H1 (cell line): Measurements from ENCODE around the gene CMIP. TPM values are rescaled to one million over a fixed set of nuclear protein-coding genes. Genes with fewer than 3 reads are reported as not detected.

ENCODE experiments used
- CTCF ChIA-PET: fragments of 300-600 bp; sonication (Branson Sonifier 250); formaldehyde crosslinking; loops from one replicate; lab custom pipeline; 2021; ENCODE audit not compliant: partially characterized antibody; lab: Charles Lee
- POLR2A ChIA-PET: fragments of 300-600 bp; sonication (Branson Sonifier 250); formaldehyde crosslinking; loops from one replicate; lab custom pipeline; 2021; ENCODE audit warnings: inconsistent platforms; ENCODE audit not compliant: partially characterized antibody; lab: Charles Lee
- DNase-seq, 2 experiments: peaks; one replicate each; pipeline versions ENCODE4 v3.0.0 to v3.0.0-alpha.2; 2010 to 2022; ENCODE audit warnings: low spot score in 2 of 2, low read depth in 1 of 2, mixed read lengths in 1 of 2
- FAIRE-seq: peaks from 2 replicates; lab custom pipeline; 2011; peaks lifted over from hg19 to GRCh38; lab: Jason Lieb, UNC
- H2AFZ ChIP-seq: 2 replicates; pipeline ENCODE4 v1.8.1; 2012; ENCODE audit warnings: low read length, inconsistent platforms
- H2AK5ac ChIP-seq: 2 replicates; pipeline ENCODE4 v1.6.1; 2013; ENCODE audit warnings: low read depth, low read length
- H2BK120ac ChIP-seq: replicated peaks from 2 replicates; pipeline ENCODE3; 2013; ENCODE audit warnings: low read depth, low read length, inconsistent platforms
- H2BK12ac ChIP-seq: 2 replicates; pipeline ENCODE4 v1.6.1; 2013; ENCODE audit warnings: low read depth, low read length
- H2BK15ac ChIP-seq: 2 replicates; pipeline ENCODE4 v1.6.1; 2013; ENCODE audit warnings: low read length
- H2BK20ac ChIP-seq: 2 replicates; pipeline ENCODE4 v1.6.1; 2013; ENCODE audit warnings: low read length
- H2BK5ac ChIP-seq: 2 replicates; pipeline ENCODE4 v1.6.1; 2013; ENCODE audit warnings: low read depth, low read length
- H3K14ac ChIP-seq: 2 replicates; pipeline ENCODE4 v1.6.1; 2013; ENCODE audit warnings: inconsistent platforms; ENCODE audit not compliant: insufficient read length
- H3K18ac ChIP-seq: 2 replicates; pipeline ENCODE4 v1.6.1; 2013; ENCODE audit warnings: low read length; ENCODE audit errors: extremely low read depth
- H3K23ac ChIP-seq: 2 replicates; pipeline ENCODE4 v1.6.1; 2013; ENCODE audit warnings: inconsistent platforms; ENCODE audit not compliant: insufficient read length
- H3K23me2 ChIP-seq: 2 replicates; pipeline ENCODE4 v1.6.1; 2013; ENCODE audit warnings: low read depth, low read length
- H3K27ac ChIP-seq: 2 replicates; pipeline ENCODE4 v1.6.1; 2011; ENCODE audit warnings: low read depth, low read length, inconsistent platforms
- H3K27me3 ChIP-seq, 4 experiments: replicated peaks in 1 of 4; 1 replicate in 1 of 4; 2 replicates in 3 of 4; pipeline versions ENCODE4 v1.6.1 to v1.8.1; 2011 to 2013; ENCODE audit warnings: low read length in 3 of 4, mild to moderate bottlenecking in 3 of 4, inconsistent platforms in 2 of 4, mixed read lengths in 2 of 4, moderate library complexity in 1 of 4; ENCODE audit not compliant: control insufficient read depth in 3 of 4, insufficient read depth in 3 of 4; ENCODE audit errors: extremely low read depth in 1 of 4
- H3K36me3 ChIP-seq, 4 experiments: 2 replicates each; pipeline versions ENCODE4 v1.6.1 to v1.8.1; 2011 to 2013; ENCODE audit warnings: mild to moderate bottlenecking in 4 of 4, low read length in 3 of 4, moderate library complexity in 2 of 4, control low read depth in 1 of 4, inconsistent platforms in 1 of 4; ENCODE audit not compliant: insufficient read depth in 4 of 4, control insufficient read depth in 2 of 4
- H3K4ac ChIP-seq: replicated peaks from 2 replicates; pipeline ENCODE3; 2013; ENCODE audit warnings: low read length, low read depth, mixed read lengths, inconsistent platforms; ENCODE audit not compliant: insufficient read length
- H3K4me1 ChIP-seq, 4 experiments: replicated peaks in 1 of 4; 1 replicate in 1 of 4; 2 replicates in 3 of 4; pipeline versions ENCODE4 v1.6.1 to v1.8.1; 2011 to 2013; ENCODE audit warnings: low read length in 3 of 4, inconsistent platforms in 2 of 4, mixed read lengths in 1 of 4; ENCODE audit not compliant: insufficient read depth in 4 of 4, control insufficient read depth in 3 of 4
- H3K4me2 ChIP-seq, 2 experiments: 2 replicates each; pipeline versions ENCODE4 v1.6.1 to v1.8.1; 2011 to 2013; ENCODE audit warnings: low read depth in 2 of 2, low read length in 2 of 2, control low read depth in 1 of 2, inconsistent platforms in 1 of 2, mild to moderate bottlenecking in 1 of 2; ENCODE audit not compliant: insufficient read depth in 1 of 2
- H3K4me3 ChIP-seq, 4 experiments: fragments of 200-600, 300-600 bp in 1 of 4; sonication (generic), shearing (Covaris generic), sonication (Bioruptor Twin) in 1 of 4; 2 replicates each; pipeline versions ENCODE4 v1.5.1 to v1.8.1; 2011 to 2016; ENCODE audit warnings: low read length in 4 of 4, low read depth in 3 of 4, control low read depth in 2 of 4, inconsistent platforms in 2 of 4, mild to moderate bottlenecking in 2 of 4, mixed read lengths in 1 of 4, moderate library complexity in 1 of 4; ENCODE audit not compliant: insufficient read depth in 2 of 4; ENCODE audit errors: extremely low read depth in 1 of 4
- H3K56ac ChIP-seq: replicated peaks from 2 replicates; pipeline ENCODE3; 2013; ENCODE audit warnings: low read depth, mild to moderate bottlenecking, mixed read lengths, low read length, inconsistent platforms; ENCODE audit not compliant: insufficient read length
- H3K79me1 ChIP-seq: 2 replicates; pipeline ENCODE4 v1.6.1; 2013; ENCODE audit warnings: low read depth, low read length, control low read depth
- H3K79me2 ChIP-seq, 2 experiments: 2 replicates each; pipeline versions ENCODE4 v1.6.1 to v1.8.1; 2012 to 2013; ENCODE audit warnings: low read length in 2 of 2, mild to moderate bottlenecking in 2 of 2, inconsistent platforms in 1 of 2; ENCODE audit not compliant: insufficient read depth in 2 of 2, control insufficient read depth in 1 of 2
- H3K9ac ChIP-seq, 4 experiments: replicated peaks in 1 of 4; 1 replicate in 1 of 4; 2 replicates in 3 of 4; pipeline versions ENCODE4 v1.6.1 to v1.8.1; 2011 to 2013; ENCODE audit warnings: low read depth in 3 of 4, low read length in 3 of 4, control low read depth in 2 of 4, mild to moderate bottlenecking in 2 of 4, moderate library complexity in 2 of 4, inconsistent platforms in 1 of 4; ENCODE audit errors: extremely low read depth in 1 of 4
- H3K9me3 ChIP-seq, 2 experiments: 2 replicates each; pipeline versions ENCODE4 v1.6.1 to v1.8.1; 2012 to 2013; ENCODE audit warnings: mild to moderate bottlenecking in 2 of 2, moderate library complexity in 2 of 2, control low read depth in 1 of 2, inconsistent platforms in 1 of 2, low read depth in 1 of 2, low read length in 1 of 2, mixed read lengths in 1 of 2; ENCODE audit not compliant: insufficient read depth in 2 of 2
- H4K20me1 ChIP-seq, 2 experiments: replicated peaks in 1 of 2; 2 replicates each; pipeline versions ENCODE3 to v1.8.1; 2011 to 2013; ENCODE audit warnings: inconsistent platforms in 2 of 2, low read length in 2 of 2, mild to moderate bottlenecking in 1 of 2; ENCODE audit not compliant: insufficient read depth in 2 of 2, control insufficient read depth in 1 of 2
- H4K5ac ChIP-seq: 2 replicates; pipeline ENCODE4 v1.6.1; 2013; ENCODE audit warnings: low read length, low read depth, mixed read lengths, inconsistent platforms; ENCODE audit not compliant: insufficient read length
- H4K8ac ChIP-seq: 2 replicates; pipeline ENCODE4 v1.8.0; 2013; ENCODE audit warnings: mild to moderate bottlenecking, moderate library complexity, low read length, inconsistent platforms; ENCODE audit not compliant: insufficient read depth; ENCODE audit errors: extremely low read depth
- H4K91ac ChIP-seq: replicated peaks from 2 replicates; pipeline ENCODE3; 2013; ENCODE audit warnings: low read length, mixed read lengths, inconsistent platforms; ENCODE audit not compliant: insufficient read length
- EP300 ChIP-seq, 2 experiments: IDR thresholded peaks; 1 replicate in 1 of 2; 2 replicates in 1 of 2; pipeline ENCODE4 v1.6.1; 2011 to 2012; ENCODE audit warnings: low read depth in 2 of 2, low read length in 2 of 2, mild to moderate bottlenecking in 2 of 2, borderline replicate concordance in 1 of 2, inconsistent platforms in 1 of 2, moderate library complexity in 1 of 2
- HDAC6 ChIP-seq: IDR thresholded peaks from one replicate; pipeline ENCODE4 v1.7.1; 2012; ENCODE audit warnings: low read depth, mild to moderate bottlenecking, inconsistent platforms, low read length, moderate library complexity
- JUN ChIP-seq: IDR thresholded peaks from 2 replicates; pipeline ENCODE4 v1.6.1; 2011; ENCODE audit warnings: low read depth, mild to moderate bottlenecking, improper control_type of control experiment, low read length
- JUND ChIP-seq: IDR thresholded peaks from 2 replicates; pipeline ENCODE4 v1.6.1; 2011; ENCODE audit warnings: mild to moderate bottlenecking, improper control_type of control experiment, low read length
- NANOG ChIP-seq: IDR thresholded peaks from 2 replicates; pipeline ENCODE4 v1.6.1; 2011; ENCODE audit warnings: low read length, low read depth, mild to moderate bottlenecking, inconsistent platforms; ENCODE audit not compliant: insufficient read depth, poor library complexity, severe bottlenecking
- NRF1 ChIP-seq: IDR thresholded peaks from 2 replicates; pipeline ENCODE4 v1.6.1; 2011; ENCODE audit warnings: mild to moderate bottlenecking, low read depth, low read length, improper control_type of control experiment
- RBBP5 ChIP-seq: IDR thresholded peaks from 2 replicates; pipeline ENCODE4 v1.7.1; 2012; ENCODE audit warnings: low read depth, mild to moderate bottlenecking, inconsistent platforms, low read length, moderate library complexity, borderline replicate concordance
- SIN3A ChIP-seq, 2 experiments: IDR thresholded peaks in 1 of 2; conservative IDR thresholded peaks in 1 of 2; 2 replicates each; pipeline ENCODE4 v1.6.1; 2011 to 2012; ENCODE audit warnings: low read length in 2 of 2, improper control_type of control experiment in 1 of 2, low read depth in 1 of 2, mild to moderate bottlenecking in 1 of 2
- SP2 ChIP-seq: IDR thresholded peaks from 2 replicates; pipeline ENCODE4 v1.6.1; 2012; ENCODE audit warnings: mild to moderate bottlenecking, low read length, inconsistent platforms
- SP4 ChIP-seq: IDR thresholded peaks from 2 replicates; pipeline ENCODE4 v1.6.1; 2012; ENCODE audit warnings: low read length, inconsistent platforms
- TBP ChIP-seq: IDR thresholded peaks from 2 replicates; pipeline ENCODE4 v1.6.1; 2011; ENCODE audit warnings: low read depth, low read length, improper control_type of control experiment
- whole genome bisulfite sequencing, 2 experiments: shearing (Covaris generic) in 1 of 2; methylation state at CpG; one replicate each; pipeline versions ENCODE4 v1.1.6 to v1.1.7; 2013 to 2015; ENCODE audit warnings: low lambda C conversion rate in 2 of 2, mixed read lengths in 2 of 2, inconsistent platforms in 1 of 2, low coverage in 1 of 2, missing lambda C conversion rate in 1 of 2; ENCODE audit not compliant: insufficient replicate concordance in 2 of 2, insufficient coverage in 1 of 2, insufficient read length in 1 of 2; ENCODE audit errors: extremely low coverage in 1 of 2, missing lambda C conversion rate in 1 of 2; 5-methylcytosine and 5-hydroxymethylcytosine counted together
- polyA plus RNA-seq, 7 experiments: library from polyadenylated mRNA; depleted of rRNA in 3 of 7; stranded (reverse) in 5 of 7; unstranded in 2 of 7; fragments of >200 nt in 5 of 7; fragments of 200-250 nt in 2 of 7; gene quantifications; 1 replicate in 5 of 7; 2 replicates in 1 of 7; 4 replicates in 1 of 7; pipeline versions ENCODE4 v1.2.1 to v1.2.3, GENCODE V29; 2011 to 2013; ENCODE audit warnings: missing spikeins in 2 of 7, mixed read lengths in 2 of 7
- total RNA-seq: library from RNA; stranded (reverse); fragmentation: NEBNext Ultra II Directional; extraction: Animal tissue kit (Norgen Biotek cat#: 25700); gene quantifications from 2 replicates; pipeline ENCODE4 v1.2.1, GENCODE V29; 2021

The CMIP gene
- total and polyA plus RNA-seq, 2 of the 8 experiments (the other 6 are each of a cell fraction or from before 2014, with no cell fraction given), result 7.9 to 53.2 TPM

- Histone ChIP-seq H3K27me3 (no peaks in the 10 kb centered on the region), H3K4me1 (peaks cover 0 to 5% (median 0%) of the 10 kb centered on the region in 4 experiments; a peak in 3 of 7 replicates), H3K36me3 (peaks cover 6 to 18% (median 9%) of the 10 kb centered on the region in 4 experiments; a peak in 6 of 8 replicates), H3K27ac (no peak overlapping the region), H4K8ac (no peak overlapping the region; the same call in 1 of the 2 replicates), H3K56ac (no peak overlapping the region), H2BK15ac (no peak overlapping the region), H4K91ac (no peak overlapping the region), H3K9ac (no peak overlapping the region), H3K4me3 (no peak overlapping the region), H2BK120ac (no peak overlapping the region), H2BK12ac (no peak overlapping the region), H2BK5ac (no peak overlapping the region), H2BK20ac (no peak overlapping the region), H3K4ac (no peak overlapping the region), H3K23me2 (no peaks in the 10 kb centered on the region), H3K9me3 (no peaks in the 10 kb centered on the region), H3K14ac (no peak overlapping the region), H3K18ac (no peak overlapping the region), H2AFZ (no peak overlapping the region), H4K5ac (no peak overlapping the region), H3K79me2 (peaks cover 0 to 3% of the 10 kb centered on the region in 2 experiments; a peak in 1 of 4 replicates), H3K4me2 (no peak overlapping the region), H3K23ac (no peak overlapping the region), H2AK5ac (no peak overlapping the region), H4K20me1 (peaks cover 4 to 5% of the 10 kb centered on the region in 2 experiments), H3K79me1 (0 out of 2 replicates have a peak, but pooled peaks cover 4% of the 10 kb centered on the region)
- FAIRE-seq (no peak), DNase-seq (no peak)
- ChIA-PET POLR2A (interaction anchor here (0.5 kb wide), 1 partner anchor 52 kb away, joined by 3 read pairs; no protein-coding TSS in a partner anchor), CTCF (interaction anchor here (0.6 to 9.8 kb wide), 9 partner anchors 9 to 278 kb away, joined by 3 to 134 read pairs (median 4); no protein-coding TSS in a partner anchor)
- WGBS, 2 experiments, result 95% methylated on average over 15 of the region's 15 CpGs; no CpG with 5 or more reads in 1 of the 2 experiments
- TF ChIP-seq HDAC6 (no peak), SP2 (no peak), SP4 (no peak), NANOG (no peak), JUND (no peak), SIN3A (conservative IDR thresholded peaks at IDR 0.05 in 1 of 2, IDR thresholded peaks at IDR 0.05 in 1 of 2; ENCODE audit: low read depth in 1 of 2, low read length in 2 of 2) (no peak), NRF1 (no peak), EP300 (IDR thresholded peaks at IDR 0.05; ENCODE audit: borderline replicate concordance in 1 of 2, low read depth in 2 of 2, low read length in 2 of 2) (no peak), RBBP5 (no peak), TBP (no peak), JUN (no peak)
These were observed 248.0 kb downstream of the CMIP start for GRCh38 chr16:81692571-81692970.
